Ramos (cell line): ENCODE measurements around the gene SF3B2.
"Not testable (repeated sequence)": the region's sequence is repeated elsewhere in the genome, so short reads cannot be mapped to it uniquely, and the experiment has no call there.

Source experiments
- in situ Hi-C: fragments of 300-500 bp; cut with MboI; formaldehyde crosslinking; loops from one replicate; pipeline ENCODE4 v1.14.3; 2022; ENCODE audit warnings: low sequenced_read_pairs; ENCODE audit not compliant: unreplicated experiment

The SF3B2 gene

DNA sequence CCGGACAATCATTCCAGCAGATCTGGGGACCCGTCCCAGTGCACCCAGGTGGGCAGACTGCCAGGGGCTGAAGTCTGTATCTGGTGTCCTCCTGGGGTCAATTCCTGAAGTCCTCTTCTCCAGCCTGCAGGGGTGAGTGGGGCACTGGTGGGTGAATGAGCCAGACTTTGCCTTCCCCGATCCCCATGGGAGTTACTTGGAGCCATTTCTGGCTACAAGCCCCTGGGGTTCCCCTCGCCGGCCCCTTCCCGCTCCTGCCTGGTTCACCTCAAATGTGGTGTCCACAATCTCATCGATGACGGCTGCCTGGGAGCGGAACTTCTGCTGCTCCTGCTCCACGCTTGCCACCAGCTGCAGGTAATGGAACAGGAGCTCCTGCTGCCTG lies 35.4 kb upstream of the SF3B2 start:
- in situ Hi-C loops = no loop called here

DNA sequence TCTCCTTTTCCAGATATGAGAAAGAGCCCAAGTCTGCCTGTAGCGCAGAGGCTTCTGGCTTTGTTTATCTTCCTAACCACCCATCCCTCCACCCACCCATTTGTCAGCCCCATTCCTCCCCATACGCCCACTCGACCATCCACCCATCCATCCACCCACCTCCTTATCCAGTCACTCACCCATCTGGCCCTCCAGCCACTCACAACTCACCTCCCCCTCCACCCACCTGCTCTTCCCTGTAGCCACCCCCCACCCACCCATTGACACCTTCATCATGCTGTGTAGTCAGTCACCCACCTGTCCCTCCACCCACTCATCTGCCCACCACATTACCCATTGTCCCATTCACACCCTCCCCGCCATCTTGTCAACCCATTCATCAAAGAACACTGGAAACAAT lies 34.8 kb upstream of the SF3B2 start:
- in situ Hi-C loops = no loop called here

DNA sequence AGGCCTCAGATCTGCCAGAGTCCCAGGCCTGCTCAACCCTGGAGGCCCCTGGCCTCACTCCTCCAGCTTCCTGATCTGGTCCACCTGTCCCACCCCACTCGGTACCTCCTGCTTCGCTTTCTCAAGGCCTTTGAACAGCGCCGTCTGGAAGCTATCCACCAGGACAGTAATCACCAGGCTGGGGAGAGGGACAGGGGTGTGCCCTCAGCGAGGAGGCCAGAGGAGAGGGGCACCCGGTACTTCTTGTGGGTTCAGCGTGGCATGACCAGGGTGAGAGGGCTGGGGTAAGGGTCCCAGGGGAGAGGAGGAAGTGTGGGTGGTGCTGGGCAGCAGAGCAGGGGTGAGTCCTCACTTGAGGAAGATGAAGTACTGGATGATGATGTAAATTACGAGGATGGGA lies 32.0 kb upstream of the SF3B2 start:
- in situ Hi-C loops = no loop called here

DNA sequence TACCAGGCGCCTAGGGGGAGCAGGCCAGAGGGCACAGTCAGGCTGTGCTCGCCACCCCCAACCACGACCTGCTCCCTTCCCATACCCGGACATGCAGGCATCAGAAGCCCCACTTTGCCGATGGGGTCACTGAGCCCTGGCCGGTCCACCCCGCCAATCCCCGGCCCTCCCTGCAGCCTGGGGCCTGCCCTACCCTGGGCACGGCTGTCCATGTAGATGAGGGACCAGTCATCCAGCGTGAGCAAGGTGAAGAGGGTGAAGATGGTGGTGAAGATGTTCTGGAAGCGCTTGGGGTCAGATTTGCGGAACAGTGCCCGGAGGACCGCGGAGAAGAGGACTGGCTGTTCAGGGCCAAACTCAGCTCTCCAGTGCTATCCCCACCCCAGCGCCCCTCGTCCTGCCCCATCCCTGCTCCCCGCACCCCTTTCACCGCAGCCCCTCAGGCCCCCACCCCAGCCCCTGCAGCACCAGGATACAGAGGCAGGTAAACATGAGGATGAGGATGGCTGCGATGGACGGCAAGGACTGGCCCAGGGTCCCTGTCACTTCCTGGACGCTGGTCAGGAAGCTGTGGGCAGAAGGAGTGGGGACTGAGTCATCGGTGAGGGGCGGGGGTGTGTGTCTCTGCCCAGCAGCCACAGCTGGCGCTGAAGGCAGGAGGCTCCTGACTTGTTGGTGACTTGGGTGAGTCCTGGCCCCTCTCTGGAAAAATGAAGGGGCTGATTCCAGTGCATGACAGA lies 31.4 kb upstream of the SF3B2 start:
- in situ Hi-C loops = no loop called here

DNA sequence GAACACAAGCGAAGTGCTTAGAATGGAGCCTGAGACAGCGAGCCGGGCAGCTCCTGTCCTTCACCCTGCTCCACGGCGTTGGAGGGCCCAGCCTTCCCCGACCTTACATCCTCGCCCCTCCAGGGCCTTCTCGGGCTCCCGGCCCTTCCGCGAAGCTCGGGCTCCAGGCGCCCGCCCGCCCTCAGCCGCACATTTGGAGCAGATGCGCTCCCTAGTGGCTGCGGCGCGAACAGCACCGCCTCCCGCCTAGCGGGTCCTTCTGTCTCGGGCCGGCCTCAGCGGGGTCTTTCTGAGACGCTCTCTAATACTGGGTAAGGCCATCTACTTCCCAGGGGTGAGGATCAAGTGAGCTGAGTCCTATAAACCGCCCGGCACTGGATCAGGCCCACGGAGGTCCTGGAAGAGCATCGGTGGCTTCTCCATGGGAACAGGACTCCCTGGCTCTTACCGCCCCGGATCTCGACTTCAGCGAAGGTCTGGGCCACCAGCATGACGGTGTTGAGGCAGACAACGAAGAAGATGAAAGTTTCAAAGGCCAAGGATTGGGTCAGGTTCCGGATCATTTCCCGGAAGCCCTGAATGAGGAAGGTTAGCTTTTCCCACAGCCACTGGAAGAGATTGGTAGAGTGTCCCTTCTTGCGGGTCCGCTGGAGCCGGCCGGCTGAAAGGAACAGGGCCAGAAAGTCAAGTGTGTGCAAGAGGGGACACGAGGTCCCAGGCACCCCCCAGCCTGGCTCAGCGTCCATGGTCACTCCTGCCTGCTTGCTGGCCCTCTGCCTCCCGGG lies 29.6 kb upstream of the SF3B2 start:
- in situ Hi-C loops = no loop called here

DNA sequence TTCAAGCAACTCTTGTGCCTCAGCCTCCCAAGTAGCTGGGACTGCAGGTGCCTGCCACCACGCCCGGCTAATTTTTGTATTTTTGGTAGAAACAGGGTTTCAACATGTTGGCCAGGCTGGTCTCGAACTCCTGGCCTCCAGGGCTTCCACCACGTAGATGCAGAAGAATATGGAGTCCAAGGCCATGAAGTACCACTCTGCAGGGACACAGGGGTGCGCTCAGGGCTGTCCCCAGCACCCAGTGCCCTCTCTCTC lies 29.1 kb upstream of the SF3B2 start:
- in situ Hi-C loops = not testable (repeated sequence)

DNA sequence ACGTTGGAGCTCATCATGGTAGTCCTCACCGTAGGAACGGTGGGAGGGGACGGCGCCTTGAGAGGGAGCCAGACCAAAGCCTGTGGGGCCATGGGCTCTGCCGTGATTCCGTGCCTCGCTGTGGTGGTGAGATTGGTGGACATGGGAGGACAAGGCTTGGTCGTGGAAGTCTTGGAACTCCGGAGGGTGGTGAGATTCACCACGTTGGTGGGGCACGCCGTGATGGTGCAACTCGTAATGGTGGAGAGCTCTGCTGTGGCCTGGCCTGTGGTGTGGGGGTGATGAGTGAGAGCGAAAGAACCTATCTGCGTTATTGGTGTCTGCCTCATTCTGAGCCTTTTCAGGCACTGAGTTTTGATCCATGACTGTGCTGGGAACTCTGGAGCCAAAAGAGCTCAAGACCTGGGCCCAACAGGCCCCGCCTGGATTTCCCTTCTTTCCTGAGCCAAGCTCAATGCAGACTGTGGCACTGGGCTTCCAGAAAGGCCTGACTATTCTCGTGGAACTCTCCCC lies 26.1 kb upstream of the SF3B2 start, which contains the start of gene CATSPER1:
Gene CATSPER1, minus strand, starts transcription at position 463 of the 513 bp plus-strand sequence. Its CDS starts 100 bp downstream, at position 363.
- in situ Hi-C loops = no loop called here

DNA sequence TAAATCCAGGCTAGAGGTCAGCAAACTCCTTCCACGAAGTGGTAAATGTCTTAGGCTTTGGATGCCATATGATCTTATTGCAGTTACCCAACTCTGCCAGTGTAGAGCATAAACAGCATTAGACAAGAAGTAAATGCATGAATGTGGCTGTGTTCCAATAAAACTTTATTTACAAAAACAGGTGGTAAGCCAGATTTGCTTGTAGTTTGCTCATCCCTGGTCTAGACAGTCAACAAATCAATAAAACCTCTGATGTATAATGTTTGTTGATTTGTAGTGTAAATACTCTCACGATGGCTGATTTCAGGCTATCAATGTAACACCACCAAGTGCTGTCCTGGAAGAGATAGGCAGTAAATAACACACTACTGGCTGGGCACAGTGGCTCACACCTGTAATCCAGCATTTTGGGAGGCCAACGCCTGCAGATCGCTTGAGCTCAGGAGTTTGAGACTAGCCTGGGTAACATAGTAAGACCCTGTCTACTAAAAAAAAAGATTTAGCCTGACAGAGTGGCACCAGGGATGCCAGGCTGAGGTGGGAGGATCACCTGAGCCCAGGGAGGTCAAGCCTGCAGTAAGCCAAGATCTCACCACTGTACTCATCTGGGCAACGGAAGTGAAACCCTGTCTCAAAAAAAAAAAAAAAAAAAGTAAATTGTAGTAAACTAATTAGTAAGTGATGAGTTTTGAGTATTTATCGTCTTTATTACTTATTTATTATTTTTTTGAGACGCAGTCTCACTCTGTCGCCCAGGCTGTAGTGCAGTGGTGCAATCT lies 19.0 kb upstream of the SF3B2 start:
- in situ Hi-C loops = no loop called here

DNA sequence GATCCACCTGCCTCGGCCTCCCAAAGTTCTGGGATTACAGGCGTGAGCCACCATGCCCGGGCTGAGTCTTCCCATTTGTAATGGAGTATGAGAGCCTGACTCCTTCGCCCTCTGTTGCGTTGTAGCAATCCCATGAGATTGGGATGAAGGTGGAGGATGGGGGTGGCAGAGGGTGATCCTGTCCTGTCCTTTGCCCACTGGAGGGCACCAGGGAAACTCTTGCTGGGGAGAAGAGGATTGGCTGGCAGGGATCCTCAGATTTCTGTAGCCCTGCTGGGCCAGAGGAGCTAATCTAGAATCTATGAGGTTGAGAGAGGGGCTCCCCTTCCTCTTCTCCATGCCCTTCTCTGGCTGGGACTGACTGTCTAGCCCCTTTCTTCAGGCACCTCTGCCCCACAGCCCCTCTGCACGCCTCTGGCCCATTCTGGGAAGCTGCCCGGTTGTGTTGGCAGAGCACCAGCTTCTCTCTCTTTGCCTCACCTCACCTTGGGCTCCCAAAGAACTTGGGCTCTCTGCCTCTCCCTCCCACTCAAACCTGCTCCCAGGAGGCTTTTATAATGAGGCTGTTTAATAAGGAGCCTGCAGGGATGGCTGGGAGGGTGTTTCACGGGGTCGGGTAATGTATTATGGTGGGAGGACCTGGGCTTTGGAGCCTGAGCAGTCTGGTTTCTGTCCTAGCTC lies 16.4 kb upstream of the SF3B2 start:
- in situ Hi-C loops = no loop called here

DNA sequence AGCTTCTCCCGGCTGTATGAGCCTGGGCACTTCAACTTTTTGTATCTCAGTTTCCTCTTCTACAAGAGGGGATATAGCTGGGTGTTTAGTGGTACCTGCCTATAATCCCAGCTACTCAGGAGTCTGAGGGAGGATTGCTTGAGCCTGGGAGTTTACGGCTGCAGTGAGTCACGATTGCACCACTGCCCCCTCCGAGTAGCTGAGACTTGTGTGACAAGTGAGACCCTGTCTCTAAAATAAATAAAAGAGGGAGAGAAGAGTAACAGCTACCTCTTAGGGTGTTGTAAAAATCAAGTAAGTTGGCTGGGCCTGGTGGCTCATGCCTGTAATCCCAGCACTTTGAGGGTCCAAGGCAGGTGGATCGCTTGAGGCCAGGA lies 15.8 kb upstream of the SF3B2 start:
- in situ Hi-C loops = no loop called here

DNA sequence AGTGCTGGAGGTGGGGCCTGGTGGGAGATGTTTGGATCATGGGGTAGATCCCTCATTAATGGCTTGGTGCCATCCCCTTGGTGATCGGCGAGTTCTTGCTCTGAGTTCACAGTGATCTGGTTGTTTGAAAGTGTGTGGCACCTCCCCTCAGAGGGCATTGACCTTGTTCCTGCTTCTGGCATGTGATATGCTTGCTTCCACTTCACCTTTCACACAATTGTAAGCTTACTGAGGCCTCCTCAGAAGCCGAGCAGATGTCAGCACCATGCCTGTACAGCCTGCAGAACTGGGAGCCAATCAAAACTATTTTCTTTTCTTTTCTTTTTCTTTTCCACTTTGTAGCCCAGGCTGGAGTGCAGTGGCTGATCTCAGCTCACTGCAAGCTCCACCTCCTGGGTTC lies 14.8 kb upstream of the SF3B2 start:
- in situ Hi-C loops = no loop called here

DNA sequence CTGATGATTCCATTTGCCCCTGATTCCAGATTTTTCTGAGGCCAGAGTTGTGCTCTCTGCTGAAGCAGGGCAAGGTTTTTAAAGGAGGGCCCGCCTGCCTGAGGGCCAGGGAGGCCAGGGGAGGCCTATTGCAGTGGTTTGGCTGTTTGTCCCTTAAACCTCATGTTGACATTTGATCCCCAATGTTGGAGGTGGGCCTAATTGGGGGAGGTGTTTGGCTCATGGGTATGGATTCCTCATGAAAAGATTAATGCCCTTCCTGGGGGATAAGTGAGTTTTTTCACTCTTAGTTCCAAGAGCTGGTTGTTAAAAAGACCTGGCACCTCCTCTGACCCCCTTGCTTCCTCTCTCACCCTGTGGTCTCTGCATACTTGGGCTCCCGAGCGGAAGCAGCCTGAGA lies 12.4 kb upstream of the SF3B2 start:
- in situ Hi-C loops = no loop called here

DNA sequence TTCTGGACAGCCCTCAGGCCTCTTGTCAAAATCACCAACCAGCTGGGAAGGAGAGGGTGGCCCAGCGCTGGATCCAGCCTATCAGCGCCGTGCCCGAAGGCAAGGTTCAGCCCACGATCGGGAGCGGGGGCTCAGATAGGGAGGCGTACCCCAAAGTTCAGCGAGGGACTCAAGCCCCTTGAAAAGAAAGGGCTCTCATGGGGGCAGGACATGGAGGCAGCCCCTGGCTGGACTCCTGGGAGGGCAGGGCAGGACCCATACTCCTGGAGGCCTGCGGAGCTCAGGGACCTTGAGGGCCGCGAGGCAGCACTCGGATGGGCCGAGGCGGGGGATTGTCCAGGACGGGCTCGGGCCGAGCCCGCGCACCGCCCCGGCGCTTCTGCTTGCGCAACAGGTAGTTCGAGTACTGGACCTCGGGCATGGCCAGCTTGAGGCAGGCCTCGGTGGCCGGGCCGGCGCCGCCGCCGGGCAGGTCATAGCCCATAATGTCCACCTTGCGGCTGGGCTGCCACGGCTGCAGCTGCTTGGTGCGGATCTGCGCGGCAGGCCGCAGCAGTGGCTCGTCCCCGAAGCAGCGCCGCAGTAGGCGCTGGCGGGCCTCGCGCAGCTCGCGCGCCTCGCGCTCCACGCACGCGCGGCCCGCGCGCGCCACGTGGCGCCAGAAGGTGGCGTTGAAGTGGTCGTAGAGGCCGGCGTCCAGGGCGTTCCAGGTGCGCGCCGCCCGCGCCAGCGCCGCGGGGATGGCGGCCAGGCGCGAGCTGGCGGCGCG lies 9.8 kb upstream of the SF3B2 start:
- in situ Hi-C loops = no loop called here

DNA sequence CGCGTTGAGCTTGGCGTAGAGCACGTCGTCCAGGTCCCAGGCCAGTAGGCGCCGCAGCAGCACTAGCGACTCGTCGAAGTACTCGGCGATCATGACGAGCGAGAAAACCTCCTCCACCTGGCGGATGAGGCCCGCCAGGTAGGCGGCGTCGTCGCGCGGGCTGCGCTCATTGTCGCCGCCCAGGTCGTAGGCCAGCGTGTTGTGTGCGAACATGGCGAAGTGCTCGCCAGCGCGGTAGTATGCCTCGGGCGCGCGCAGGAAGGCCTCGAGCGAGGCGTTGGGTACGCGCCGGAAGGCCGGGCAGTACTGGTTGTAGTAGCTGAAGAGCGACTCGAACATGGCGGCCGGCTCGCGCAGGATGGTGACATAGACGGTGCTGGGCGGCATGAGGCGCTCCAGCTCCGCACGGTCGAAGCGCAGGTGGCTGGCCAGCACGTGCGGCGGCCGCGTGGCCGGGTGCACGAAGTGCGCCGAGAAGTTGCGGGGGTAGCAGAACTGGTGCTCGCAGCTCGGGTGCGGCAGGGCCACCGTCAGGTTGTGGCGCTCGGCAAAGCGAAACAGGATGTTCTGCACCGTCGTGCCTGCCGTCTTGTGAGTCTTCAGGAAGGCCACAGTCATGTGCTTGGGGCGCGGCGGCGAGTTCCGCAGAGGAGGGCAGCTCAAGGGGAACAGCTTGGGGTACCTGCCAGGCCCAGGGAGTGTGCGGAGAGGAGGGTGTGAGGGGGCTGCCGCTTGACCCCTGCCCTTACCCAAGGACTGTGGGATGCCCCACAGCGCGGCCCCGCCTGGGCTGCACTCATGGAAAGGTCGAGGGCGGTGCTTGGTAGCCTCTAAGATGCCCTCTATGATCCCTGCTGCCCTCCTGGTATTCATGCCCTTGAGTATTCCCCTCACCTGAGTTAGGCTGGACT lies 8.9 kb upstream of the SF3B2 start:
- in situ Hi-C loops = no loop called here

DNA sequence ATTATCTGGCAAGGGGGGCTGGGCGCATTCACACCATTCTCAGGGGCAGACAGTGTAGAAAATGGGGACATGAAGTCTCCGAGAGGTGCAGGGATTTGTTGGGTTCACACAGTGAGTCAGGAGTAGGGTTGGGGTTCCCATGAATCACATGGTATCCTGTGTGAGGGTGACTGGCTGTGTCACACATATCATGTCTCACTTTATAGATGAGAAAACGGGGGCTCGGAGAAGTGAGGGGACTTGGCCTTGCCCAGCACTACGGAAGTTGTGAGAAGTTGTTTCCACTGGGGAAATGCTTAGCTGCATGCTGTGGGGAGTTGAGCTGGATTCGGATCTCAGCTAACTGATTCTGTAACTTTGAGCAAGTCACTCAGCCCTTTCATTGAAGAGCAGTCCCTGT lies 7.4 kb upstream of the SF3B2 start:
- in situ Hi-C loops = no loop called here

DNA sequence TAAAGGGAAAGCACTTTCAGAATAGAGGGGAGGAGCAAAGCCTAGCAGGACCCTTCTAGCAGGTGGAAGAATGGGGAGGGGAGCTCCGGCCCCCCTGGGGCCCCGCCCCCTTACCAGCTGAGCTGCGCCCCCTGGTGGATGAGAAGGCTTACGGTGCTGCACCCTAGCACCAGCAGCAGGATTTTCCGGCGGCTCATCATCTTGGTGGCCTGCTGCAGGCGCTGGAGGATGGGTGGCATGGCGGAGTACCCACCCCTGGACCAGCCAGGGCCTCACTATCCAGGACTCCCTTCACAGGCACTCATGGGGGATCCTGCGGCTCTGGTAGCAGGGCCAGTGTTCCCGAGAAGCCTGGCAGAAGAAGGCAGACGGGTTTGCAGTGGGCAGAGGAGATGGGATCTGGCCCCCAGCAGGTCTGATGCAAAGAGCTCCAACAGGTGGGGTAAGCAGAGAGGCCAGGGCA lies 7.0 kb upstream of the SF3B2 start:
- in situ Hi-C loops = no loop called here

DNA sequence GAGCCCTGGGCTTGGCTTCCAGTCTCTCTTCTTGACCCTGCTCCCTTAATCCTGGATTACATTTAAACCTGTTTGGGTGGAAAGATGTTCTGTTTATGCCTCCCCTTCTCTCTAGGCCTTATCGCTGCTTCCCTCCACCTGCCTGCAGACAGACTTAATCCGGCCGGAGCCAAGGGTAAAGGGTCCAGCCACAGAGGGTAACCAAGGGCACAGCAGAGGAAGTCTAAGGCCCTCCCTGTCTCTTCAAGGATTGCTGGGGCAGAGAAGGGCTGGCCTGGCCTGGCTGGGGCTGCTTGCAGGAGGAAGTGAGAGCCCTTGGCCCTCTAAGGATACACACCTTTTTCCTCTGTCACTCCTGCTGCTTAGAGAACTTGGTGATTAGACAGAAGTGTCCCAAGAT lies 5.3 kb upstream of the SF3B2 start:
- in situ Hi-C loops = no loop called here

DNA sequence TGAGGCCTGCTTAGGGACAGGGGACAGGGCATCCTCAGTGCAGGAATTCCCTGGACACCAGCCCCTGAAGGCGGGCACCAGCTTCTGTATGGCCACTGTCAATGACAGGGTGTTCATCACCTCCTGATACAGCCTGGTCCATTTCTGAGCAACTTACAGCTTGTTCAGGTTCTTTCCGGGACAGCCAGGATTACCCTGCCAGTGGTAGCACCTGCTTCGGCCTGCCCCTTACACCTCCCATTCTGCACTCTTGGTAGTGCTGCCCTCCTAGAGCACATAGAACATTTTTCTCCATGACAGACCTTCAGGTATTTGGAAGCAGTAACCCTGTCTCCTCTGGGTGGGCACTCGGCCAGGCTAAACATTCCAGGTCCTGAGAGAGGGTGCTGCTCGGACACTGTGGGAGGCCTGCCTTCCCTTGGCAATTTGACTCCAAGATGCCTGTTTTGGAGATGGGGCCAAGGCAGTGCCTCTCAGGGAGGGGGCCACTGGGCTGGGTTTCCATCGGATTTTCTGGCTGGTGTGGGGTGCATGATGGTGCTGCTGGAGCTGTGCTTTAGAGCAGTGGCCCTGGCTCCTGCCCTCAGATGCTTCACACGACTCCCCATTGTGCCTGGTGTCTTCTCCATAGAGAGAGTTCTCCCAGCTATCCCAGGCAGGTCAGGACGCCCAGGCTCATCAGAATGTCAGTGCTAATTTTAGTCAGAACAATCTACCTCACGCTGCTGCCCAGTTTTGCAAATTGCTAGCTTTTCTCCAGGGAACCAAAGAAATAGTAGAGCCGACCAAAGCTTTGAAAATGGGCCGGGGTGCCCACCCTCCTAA lies 4.4 kb upstream of the SF3B2 start:
- in situ Hi-C loops = no loop called here
